A549 (cell line): ENCODE data around the gene CNBP. TPM values are rescaled to one million over a fixed set of nuclear protein-coding genes. Genes with fewer than 3 reads are reported as not detected.

Experiments
- ATAC-seq, 2 experiments: fragments of 200-7000 bp in 1 of 2; fragments of >200 bp in 1 of 2; cut with Nextera tagmentation in 1 of 2; cut with Tn5 transposase in 1 of 2; 3 replicates each; pipeline versions ENCODE4 v1.8.0 to v1.9.1; 2018 to 2020; ENCODE audit warnings: mild to moderate bottlenecking in 1 of 2, moderate library complexity in 1 of 2
- CTCF ChIA-PET: fragments of 300-600 bp; sonication (Branson Sonifier 250); formaldehyde crosslinking; extraction: SDS; loops from one replicate; lab custom pipeline; 2021; ENCODE audit warnings: antibody characterized with exemption, inconsistent platforms; lab: Yijun Ruan, JAX
- POLR2A ChIA-PET: fragments of 350-600 bp; formaldehyde crosslinking; extraction: SDS; loops from one replicate; lab custom pipeline; 2021; ENCODE audit warnings: antibody characterized with exemption, inconsistent platforms; lab: Yijun Ruan, JAX
- DNase-seq, 2 experiments: peaks; one replicate each; pipeline versions ENCODE4 v3.0.0 to v3.0.0-alpha.2; 2011 to 2016; ENCODE audit warnings: low read depth in 1 of 2, low spot score in 1 of 2
- FAIRE-seq: peaks from 2 replicates; lab custom pipeline; 2011; peaks lifted over from hg19 to GRCh38; lab: Jason Lieb, UNC
- H3K27ac ChIP-seq, 2 experiments: fragments of >200 bp; sonication (Bioruptor Twin); formaldehyde crosslinking; 3 replicates each; pipeline ENCODE4 v1.5.1; 2016 to 2017
- H3K4me1 ChIP-seq: fragments of >200 bp; sonication (Bioruptor Twin); formaldehyde crosslinking; 3 replicates; pipeline ENCODE4 v1.6.1; 2016
- H3K4me2 ChIP-seq: fragments of >200 bp; sonication (Bioruptor Twin); formaldehyde crosslinking; 3 replicates; pipeline ENCODE4 v1.6.1; 2016
- H3K4me3 ChIP-seq: fragments of >200 bp; sonication (Bioruptor Twin); formaldehyde crosslinking; 3 replicates; pipeline ENCODE4 v1.5.1; 2016
- H3K9me3 ChIP-seq: fragments of >200 bp; sonication (Bioruptor Twin); formaldehyde crosslinking; 3 replicates; pipeline ENCODE4 v1.6.1; 2016
- CBX2 ChIP-seq: fragments of 200-600 bp; sonication (generic); IDR thresholded peaks from 2 replicates; pipeline ENCODE4 v1.6.1; 2016; ENCODE audit warnings: low read depth, mild to moderate bottlenecking, borderline replicate concordance
- CBX8 ChIP-seq: fragments of 200-600 bp; sonication (generic); IDR thresholded peaks from 2 replicates; pipeline ENCODE4 v1.6.1; 2016
- CTCF ChIP-seq: fragments of >200 bp; sonication (Bioruptor Twin); formaldehyde crosslinking; IDR thresholded peaks from 3 replicates; pipeline ENCODE4 v1.5.1; 2016
- EHMT2 ChIP-seq: fragments of 200-600 bp; sonication (generic); IDR thresholded peaks from 2 replicates; pipeline ENCODE4 v1.6.1; 2016; ENCODE audit warnings: antibody characterized with exemption, low read depth, mild to moderate bottlenecking, moderate library complexity
- ELK1 ChIP-seq: fragments of 150-350 bp; IDR thresholded peaks from 2 replicates; pipeline ENCODE4 v1.6.1; 2014; ENCODE audit warnings: low read depth, mild to moderate bottlenecking, low read length
- ESRRA ChIP-seq: fragments of 150-350 bp; IDR thresholded peaks from 2 replicates; pipeline ENCODE4 v1.6.1; 2014; ENCODE audit warnings: mild to moderate bottlenecking, low read length, borderline replicate concordance
- FOSB ChIP-seq: fragments of 250-450 bp; sonication (Bioruptor Pico); IDR thresholded peaks from 2 replicates; pipeline ENCODE4 v1.5.0; 2020; ENCODE audit warnings: mild to moderate bottlenecking, moderate library complexity
- FOSL2 ChIP-seq, 2 experiments: fragments of 450-650 bp in 1 of 2; fragments of >200 bp in 1 of 2; sonication (Bioruptor Twin) in 1 of 2; formaldehyde crosslinking; IDR thresholded peaks; 2 replicates each; pipeline versions ENCODE4 v1.5.0 to v1.6.1; 2016 to 2020; ENCODE audit warnings: mild to moderate bottlenecking in 1 of 2, moderate library complexity in 1 of 2
- GATA3 ChIP-seq: IDR thresholded peaks from 2 replicates; pipeline ENCODE4 v1.6.1; 2012; ENCODE audit warnings: borderline replicate concordance
- HEYL ChIP-seq: fragments of 250-450 bp; sonication (Bioruptor Pico); IDR thresholded peaks from 2 replicates; pipeline ENCODE4 v1.8.0; 2021; ENCODE audit warnings: mild to moderate bottlenecking, moderate library complexity
- HMGXB4 ChIP-seq: fragments of 250-450 bp; sonication (Bioruptor Pico); IDR thresholded peaks from 2 replicates; pipeline ENCODE4 v1.5.0; 2021; ENCODE audit warnings: mild to moderate bottlenecking, moderate library complexity, borderline replicate concordance
- KDM1A ChIP-seq: fragments of 200-600 bp; sonication (generic); IDR thresholded peaks from 2 replicates; pipeline ENCODE4 v1.6.1; 2016; ENCODE audit warnings: low read depth, mild to moderate bottlenecking
- KDM5A ChIP-seq: fragments of 200-600 bp; sonication (generic); IDR thresholded peaks from 2 replicates; pipeline ENCODE4 v1.6.1; 2016; ENCODE audit warnings: antibody characterized with exemption, mild to moderate bottlenecking
- MAX ChIP-seq: IDR thresholded peaks from 2 replicates; pipeline ENCODE4 v1.6.1; 2012
- NFE2L2 ChIP-seq: fragments of 150-350 bp; conservative IDR thresholded peaks from 2 replicates; pipeline ENCODE4 v1.6.1; 2014; ENCODE audit warnings: low read length
- NPAS2 ChIP-seq: fragments of 250-450 bp; sonication (Bioruptor Pico); IDR thresholded peaks from 2 replicates; pipeline ENCODE4 v1.8.0; 2022; ENCODE audit warnings: mild to moderate bottlenecking, moderate library complexity, borderline replicate concordance
- NR3C1 ChIP-seq: fragments of >200 bp; sonication (Bioruptor Twin); formaldehyde crosslinking; IDR thresholded peaks from 3 replicates; pipeline ENCODE4 v1.6.1; 2017
- PBX3 ChIP-seq: IDR thresholded peaks from 2 replicates; pipeline ENCODE4 v1.6.1; 2012
- PHF8 ChIP-seq: fragments of 200-600 bp; sonication (generic); IDR thresholded peaks from 2 replicates; pipeline ENCODE4 v1.6.1; 2016; ENCODE audit warnings: low read depth, mild to moderate bottlenecking, antibody characterized with exemption, moderate library complexity, borderline replicate concordance
- POLR2A ChIP-seq: IDR thresholded peaks from 2 replicates; pipeline ENCODE4 v1.6.1; 2012; ENCODE audit warnings: mild to moderate bottlenecking, low read length
- RCOR1 ChIP-seq: fragments of 150-350 bp; IDR thresholded peaks from 2 replicates; pipeline ENCODE4 v1.6.1; 2014; ENCODE audit warnings: antibody characterized with exemption, low read length, low read depth
- REST ChIP-seq: fragments of 200-600 bp; sonication (generic); IDR thresholded peaks from 2 replicates; pipeline ENCODE4 v1.6.1; 2016; ENCODE audit warnings: antibody characterized with exemption, mild to moderate bottlenecking, moderate library complexity
- RNF2 ChIP-seq: fragments of 200-600 bp; sonication (generic); IDR thresholded peaks from 2 replicates; pipeline ENCODE4 v1.6.1; 2016; ENCODE audit warnings: low read depth, mild to moderate bottlenecking, antibody characterized with exemption, moderate library complexity, borderline replicate concordance
- SMC3 ChIP-seq: fragments of >200 bp; sonication (Bioruptor Twin); formaldehyde crosslinking; IDR thresholded peaks from 3 replicates; pipeline ENCODE4 v1.6.1; 2018; ENCODE audit warnings: inconsistent platforms
- TFCP2L1 ChIP-seq: fragments of 250-450 bp; sonication (Bioruptor Pico); IDR thresholded peaks from 2 replicates; pipeline ENCODE4 v1.5.0; 2021; ENCODE audit warnings: mild to moderate bottlenecking
- TP53 ChIP-seq: fragments of 250-450 bp; sonication (Bioruptor Pico); IDR thresholded peaks from 2 replicates; pipeline ENCODE4 v1.5.0; 2021; ENCODE audit warnings: mild to moderate bottlenecking, moderate library complexity
- WGBS: methylation state at CpG from one replicate; pipeline ENCODE4 v1.1.6; 2017; ENCODE audit errors: missing lambda C conversion rate; 5-methylcytosine and 5-hydroxymethylcytosine counted together
- polyA plus RNA-seq, 4 experiments: library from polyadenylated mRNA; depleted of rRNA in 3 of 4; stranded (reverse); fragments of >200 nt; fragmentation: RNase III in 1 of 4; extraction: RNeasy Plus Mini Kit Qiagen cat#74134 plus additional on column Dnase treatment in 1 of 4; gene quantifications; 2 replicates in 3 of 4; 3 replicates in 1 of 4; pipeline ENCODE4 v1.2.3, GENCODE V29; 2011 to 2017

The CNBP gene
- polyA plus RNA-seq, 2 of the 4 experiments (the other 2 are of a cell fraction): 312 to 365 TPM

- Histone ChIP-seq H3K4me3 (no peak overlapping the region), H3K4me2 (peak overlapping the region; percentile 77), H3K27ac (peak overlapping the region; percentile 85 to 88), H3K9me3 (no peaks in the 10 kb centered on the region), H3K4me1 (peaks cover 64% of the 10 kb centered on the region)
- ChIA-PET POLR2A (interaction anchor here (1.0 to 3.5 kb wide), 3 partner anchors 31 to 173 kb away, joined by 3 to 11 read pairs (median 7); partner anchors contain the start of gene CNBP), CTCF (interaction anchor here (0.6 to 11.5 kb wide), 8 partner anchors 14 to 1347 kb away, joined by 3 to 82 read pairs (median 4); partner anchors contain the start of gene COPG1)
- TF ChIP-seq FOSB (CRISPR knock-in tag) (no peak), ELK1 (no peak), CBX2 (no peak), HEYL (CRISPR knock-in tag) (no peak), PBX3 (no peak), POLR2A (no peak), NPAS2 (no peak), KDM5A (no peak), PHF8 (no peak), NR3C1 (no peak), GATA3 (peak; percentile 76; the same call in 1 of the 2 replicates), NFE2L2 (no peak), RCOR1 (no peak), RNF2 (no peak), SMC3 (no peak), MAX (peak; percentile 44), CBX8 (no peak), HMGXB4 (CRISPR knock-in tag) (no peak), REST (no peak), ESRRA (no peak), KDM1A (no peak), EHMT2 (no peak), TP53 (CRISPR knock-in tag) (no peak), TFCP2L1 (CRISPR knock-in tag) (no peak), CTCF (no peak), FOSL2 (IDR thresholded peaks at IDR 0.05) (peak; percentile 34; the same call in 1 of the 2 replicates), FOSL2 (CRISPR knock-in tag; IDR thresholded peaks at IDR 0.05) (peak; percentile 76)
- ATAC-seq (peak; percentile 84 to 91), FAIRE-seq (no peak), DNase-seq (peak; percentile 71 to 85)
- 7% methylated on average over 6 of the region's 6 CpGs for WGBS
Observed at GRCh38 chr3:129226374-129226773, 42.7 kb upstream of the CNBP start.
